Stomach (tissue), 9 donors: Measurements from ENCODE around the gene PRR23E. TPM values are rescaled to one million over a fixed set of nuclear protein-coding genes. Genes with fewer than 3 reads are reported as not detected.

Source experiments
- DNase-seq, 2 donors: peaks; one replicate each; pipeline versions ENCODE4 v3.0.0 to v3.0.0-alpha.2; 2013 to 2019
- H3K27ac ChIP-seq, 5 donors: fragments of 200-600 bp in 4 of 5; sonication (generic) in 4 of 5; one replicate each; pipeline ENCODE4 v1.5.1; 2013 to 2019; ENCODE audit warnings: mild to moderate bottlenecking in 1 of 5, moderate library complexity in 1 of 5
- H3K27me3 ChIP-seq, 3 donors: fragments of 200-600 bp; sonication (generic); one replicate each; pipeline ENCODE4 v1.5.1; 2017 to 2019; ENCODE audit warnings: mixed run types in 1 of 3
- H3K36me3 ChIP-seq, 4 donors: fragments of 200-600 bp; sonication (generic); 1 replicate in 3 of 4; 2 replicates in 1 of 4; pipeline ENCODE4 v1.5.1; 2016 to 2019
- H3K4me1 ChIP-seq, 4 donors: fragments of 200-600 bp; sonication (generic); one replicate each; pipeline ENCODE4 v1.5.1; 2016 to 2019
- H3K4me3 ChIP-seq, 4 donors: fragments of 200-600 bp; sonication (generic) in 3 of 4; one replicate each; pipeline ENCODE4 v1.5.1; 2016 to 2019; ENCODE audit warnings: mild to moderate bottlenecking in 1 of 4
- H3K9me3 ChIP-seq, 4 donors: fragments of 200-600 bp; sonication (generic); one replicate each; pipeline ENCODE4 v1.5.1; 2016 to 2019
- CTCF ChIP-seq, 7 experiments: fragments of 450-650 bp in 4 of 7; fragments of 200-600 bp in 3 of 7; sonication (generic) in 3 of 7; IDR thresholded peaks; one replicate each; pipeline ENCODE4 v1.5.1; 2016 to 2019; ENCODE audit warnings: antibody characterized with exemption in 7 of 7, control low read depth in 2 of 7, mild to moderate bottlenecking in 1 of 7
- EP300 ChIP-seq: sonication (generic); formaldehyde crosslinking; IDR thresholded peaks from one replicate; pipeline ENCODE4 v1.6.1; 2017; ENCODE audit warnings: antibody characterized with exemption
- POLR2A ChIP-seq, 4 donors: fragments of 450-650 bp; IDR thresholded peaks; one replicate each; pipeline ENCODE4 v1.6.1; 2016; ENCODE audit warnings: antibody characterized with exemption in 4 of 4, control low read depth in 2 of 4, mild to moderate bottlenecking in 1 of 4, moderate library complexity in 1 of 4
- POLR2AphosphoS5 ChIP-seq, 3 donors: sonication (generic); formaldehyde crosslinking; IDR thresholded peaks; one replicate each; pipeline ENCODE4 v1.6.1; 2016; ENCODE audit warnings: antibody characterized with exemption in 3 of 3
- WGBS, 5 donors: extraction: QIAGEN DNeasy Blood & Tissue Kit in 3 of 5; methylation state at CpG; one replicate each; pipeline versions ENCODE4 v1.1.5 to v1.1.7; 2013 to 2018; 5-methylcytosine and 5-hydroxymethylcytosine counted together
- intact Hi-C: fragments of 100-400 bp; cut with DNase I; formaldehyde crosslinking; loops from one replicate; pipeline ENCODE4 v1.15.1; 2023; ENCODE audit warnings: low total_unique reads
- polyA plus RNA-seq, 3 donors: library from polyadenylated mRNA; stranded (reverse); fragments of 200-250 nt; gene quantifications; one replicate each; pipeline ENCODE4 v1.2.3, GENCODE V29; 2013
- total RNA-seq, 5 donors: library from RNA; depleted of rRNA; stranded (reverse); fragments of >200 nt; gene quantifications; one replicate each; pipeline versions ENCODE4 v1.1.0 to v1.2.3, GENCODE V29; 2014 to 2016
- donor health status: healthy with polysubstance abuse.
- donor health status: Bipolar disorder and iron deficiency.
- donor health status: healthy.

The PRR23E gene
- total and polyA plus RNA-seq, 8 donors = not detected

DNA sequence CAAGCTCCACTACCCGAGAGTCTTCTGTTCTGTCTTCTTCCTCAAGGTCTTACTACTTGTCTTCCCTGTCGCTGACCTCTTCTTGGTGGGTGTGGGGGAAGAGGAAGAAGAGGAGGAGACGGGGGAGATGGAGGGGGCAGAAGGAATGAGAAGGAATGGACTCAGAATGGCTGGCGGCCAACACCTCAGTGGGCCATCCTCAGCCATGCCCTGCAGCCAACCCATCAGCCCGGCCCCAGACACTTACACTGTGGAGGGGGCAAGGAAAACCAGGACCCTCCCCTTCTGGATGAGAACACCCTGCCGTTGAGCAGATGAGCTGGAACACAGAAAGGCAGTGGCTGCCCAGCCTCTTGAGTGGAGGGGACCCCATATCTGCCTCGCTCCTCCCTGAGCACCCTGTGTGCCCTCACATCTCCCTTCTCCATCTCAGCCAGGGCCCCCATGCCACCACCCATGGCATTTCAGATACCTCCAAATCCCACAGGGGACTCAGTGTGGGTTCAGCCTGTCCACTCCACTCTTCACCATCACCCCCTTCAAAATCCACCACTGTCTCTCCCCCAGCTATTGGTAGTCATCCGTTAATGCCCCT is 45.5 kb upstream of the PRR23E start:
- peaks cover 0 to 4% (median 3%) of the 10 kb centered on the region in 4 donors for H3K4me1 ChIP-seq
- no peak overlapping the region for H3K27ac ChIP-seq
- TF ChIP-seq CTCF (IDR thresholded peaks at IDR 0.05) (no peak), POLR2A (IDR thresholded peaks at IDR 0.05) (no peak), EP300 (no peak), POLR2AphosphoS5 (IDR thresholded peaks at IDR 0.05) (no peak)
- WGBS, 5 donors = 72 to 89% (median 80%) methylated on average over 8 of the region's 8 CpGs
- no peaks in the 10 kb centered on the region for H3K36me3 ChIP-seq
- intact Hi-C loops = no loop called here
- H3K4me3 ChIP-seq = no peak overlapping the region
- H3K27me3 ChIP-seq = no peaks in the 10 kb centered on the region
- DNase-seq = peak in 1 of 2 donors; percentile 22
- no peaks in the 10 kb centered on the region for H3K9me3 ChIP-seq

GRCh38 chr3:127149621-127150310 is 43.2 kb upstream of the PRR23E start:
- H3K4me3 ChIP-seq = no peak overlapping the region
- H3K27ac ChIP-seq = no peak overlapping the region
- intact Hi-C loops = no loop called here
- no peaks in the 10 kb centered on the region for H3K27me3 ChIP-seq
- H3K4me1 ChIP-seq = no peaks in the 10 kb centered on the region
- DNase-seq = peak in 1 of 2 donors; percentile 21
- TF ChIP-seq POLR2AphosphoS5 (IDR thresholded peaks at IDR 0.05) (no peak), CTCF (IDR thresholded peaks at IDR 0.05) (no peak), POLR2A (IDR thresholded peaks at IDR 0.05) (no peak), EP300 (no peak)
- 70 to 78% (median 73%) methylated on average over 6 of the region's 6 CpGs for WGBS, 5 donors
- H3K9me3 ChIP-seq = no peaks in the 10 kb centered on the region
- H3K36me3 ChIP-seq = no peaks in the 10 kb centered on the region

- 81 to 91% (median 82%) methylated on average over 12 to 15 of the region's 15 CpGs for WGBS, 5 donors
- H3K4me3 ChIP-seq = no peak overlapping the region
- H3K27ac ChIP-seq = no peak overlapping the region
- TF ChIP-seq EP300 (no peak), POLR2AphosphoS5 (IDR thresholded peaks at IDR 0.05) (no peak), CTCF (IDR thresholded peaks at IDR 0.05) (no peak), POLR2A (IDR thresholded peaks at IDR 0.05) (no peak)
- no peaks in the 10 kb centered on the region for H3K27me3 ChIP-seq
- no peaks in the 10 kb centered on the region for H3K4me1 ChIP-seq
- peak in 1 of 2 donors; percentile 25 for DNase-seq
- intact Hi-C loops = no loop called here
- H3K36me3 ChIP-seq = no peaks in the 10 kb centered on the region
- no peaks in the 10 kb centered on the region for H3K9me3 ChIP-seq
Observed at GRCh38 chr3:127150513-127151250, 42.2 kb upstream of the PRR23E start.

DNA sequence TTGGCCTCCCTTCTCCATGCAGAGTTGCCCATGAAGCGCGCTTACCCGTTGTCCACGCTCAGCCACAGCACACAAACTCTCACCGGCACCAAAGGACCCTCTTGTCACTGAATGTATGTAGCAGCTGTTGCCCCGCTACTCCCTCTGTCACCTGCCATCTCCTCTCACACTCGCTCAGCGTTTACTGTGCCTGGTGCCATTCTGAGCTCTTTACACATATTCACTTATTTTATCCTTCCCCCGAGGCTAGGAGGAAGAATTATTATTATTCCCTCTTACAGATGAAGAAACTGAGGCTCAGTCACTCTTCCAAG is 41.7 kb upstream of the PRR23E start:
- Histone ChIP-seq H3K27me3 (peaks cover 0 to under 1% (median 0%) of the 10 kb centered on the region in 3 donors), H3K36me3 (no peaks in the 10 kb centered on the region), H3K4me3 (no peak overlapping the region), H3K27ac (no peak overlapping the region), H3K4me1 (no peaks in the 10 kb centered on the region), H3K9me3 (no peaks in the 10 kb centered on the region)
- 91 to 95% (median 95%) methylated on average over 9 of the region's 9 CpGs for WGBS, 5 donors
- intact Hi-C loops = no loop called here
- no peak for TF ChIP-seq EP300
- TF ChIP-seq POLR2A (IDR thresholded peaks at IDR 0.05) = no peak
- no peak for TF ChIP-seq CTCF (IDR thresholded peaks at IDR 0.05)
- TF ChIP-seq POLR2AphosphoS5 (IDR thresholded peaks at IDR 0.05) = no peak
- no peak for DNase-seq
